GDM1 (cell line): Measurements from ENCODE around the gene NEUROD6.
A peak's percentile ranks its signal among the peaks of the same experiment; 100 is the strongest.

ENCODE experiments used
- DNase-seq: peaks from one replicate; lab custom pipeline; 2025; lab: John Stamatoyannopoulos, UW

NEUROD6 gene

GRCh38 chr7:31340603-31341002, at the start of gene NEUROD6:
Gene NEUROD6, minus strand, starts transcription at chr7:31340726. Its CDS starts 1,458 bp downstream, at chr7:31339268.
- DNase-seq = no peak

GRCh38 chr7:31384466-31384865, 43.9 kb upstream of the NEUROD6 start:
- DNase-seq = no peak

GRCh38 chr7:31382722-31383121, 42.2 kb upstream of the NEUROD6 start:
- DNase-seq = no peak

GRCh38 chr7:31373337-31374289, 33.1 kb upstream of the NEUROD6 start:
- peak; percentile 5 for DNase-seq

- DNase-seq = no peak
Measured at GRCh38 chr7:31372231-31372959, 31.9 kb upstream of the NEUROD6 start.

- no peak for DNase-seq
Measured at GRCh38 chr7:31371621-31372020, 31.1 kb upstream of the NEUROD6 start.

GRCh38 chr7:31370609-31371008, 30.1 kb upstream of the NEUROD6 start:
- no peak for DNase-seq

- DNase-seq = no peak
Measured at GRCh38 chr7:31368620-31369019, 28.1 kb upstream of the NEUROD6 start.

- no peak for DNase-seq
Measured at GRCh38 chr7:31363496-31363895, 23.0 kb upstream of the NEUROD6 start.

GRCh38 chr7:31363051-31363450, 22.5 kb upstream of the NEUROD6 start:
- DNase-seq = no peak

- DNase-seq = no peak
Measured at GRCh38 chr7:31362401-31362800, 21.9 kb upstream of the NEUROD6 start.

- DNase-seq = no peak
Measured at GRCh38 chr7:31358467-31358866, 17.9 kb upstream of the NEUROD6 start.

GRCh38 chr7:31345421-31345820, 4.9 kb upstream of the NEUROD6 start:
- DNase-seq = no peak

- DNase-seq = no peak
Measured at GRCh38 chr7:31343516-31344305, 3.2 kb upstream of the NEUROD6 start.

GRCh38 chr7:31341141-31341540, 615 bp upstream of the NEUROD6 start:
- DNase-seq = no peak

- DNase-seq = no peak
Measured at GRCh38 chr7:31340051-31340450, 475 bp downstream of the NEUROD6 start.

GRCh38 chr7:31338706-31339105, 1.8 kb downstream of the NEUROD6 start:
- DNase-seq = no peak

- no peak for DNase-seq
Measured at GRCh38 chr7:31337002-31337565, 3.4 kb downstream of the NEUROD6 start.

- DNase-seq = no peak
Measured at GRCh38 chr7:31336202-31337001, 4.1 kb downstream of the NEUROD6 start.

- DNase-seq = no peak
Measured at GRCh38 chr7:31335884-31336201, 4.7 kb downstream of the NEUROD6 start.

GRCh38 chr7:31335161-31335856, 5.2 kb downstream of the NEUROD6 start:
- DNase-seq = no peak
